Psoas muscle (tissue), 8 donors: ENCODE results near the gene MRRF. TPM values are rescaled to one million over a fixed set of nuclear protein-coding genes. Genes with fewer than 3 reads are reported as not detected.
A peak's percentile ranks its signal among the peaks of the same experiment; 100 is the strongest.

Experiments used
- ATAC-seq, 4 donors: fragments of 200-7000 bp; cut with Tn5 transposase; one replicate each; pipeline ENCODE4 v1.9.1; 2020; ENCODE audit warnings: moderate library complexity in 3 of 4, mild to moderate bottlenecking in 2 of 4
- DNase-seq, 2 donors: peaks; one replicate each; pipeline ENCODE4 v3.0.0-alpha.2; 2020
- H3K27ac ChIP-seq: fragments of 200-600 bp; one replicate; pipeline ENCODE4 v1.8.0; 2022
- H3K27me3 ChIP-seq, 3 donors: fragments of 200-600 bp in 1 of 3; one replicate each; pipeline versions ENCODE4 v1.6.1 to v1.8.0; 2013 to 2022; ENCODE audit warnings: low read length in 2 of 3, mild to moderate bottlenecking in 2 of 3, moderate library complexity in 1 of 3; ENCODE audit not compliant: insufficient read depth in 3 of 3
- H3K36me3 ChIP-seq, 2 donors: fragments of 200-600 bp in 1 of 2; one replicate each; pipeline versions ENCODE4 v1.6.1 to v1.8.0; 2013 to 2022; ENCODE audit warnings: low read depth in 1 of 2, mild to moderate bottlenecking in 1 of 2, moderate library complexity in 1 of 2; ENCODE audit not compliant: insufficient read depth in 1 of 2
- H3K4me1 ChIP-seq: fragments of 200-600 bp; one replicate; pipeline ENCODE4 v1.8.0; 2022
- H3K4me3 ChIP-seq: fragments of 200-600 bp; one replicate; pipeline ENCODE4 v1.8.0; 2022; ENCODE audit warnings: mild to moderate bottlenecking
- H3K9me3 ChIP-seq: fragments of 200-600 bp; one replicate; pipeline ENCODE4 v1.8.0; 2022
- CTCF ChIP-seq: fragments of 200-600 bp; IDR thresholded peaks from one replicate; pipeline ENCODE4 v1.8.0; 2022; ENCODE audit warnings: antibody characterized with exemption
- WGBS, 3 donors: extraction: QIAGEN DNeasy Blood & Tissue Kit; methylation state at CpG; one replicate each; pipeline versions ENCODE4 v1.1.6 to v1.1.7; 2013; 5-methylcytosine and 5-hydroxymethylcytosine counted together
- intact Hi-C, 2 donors: fragments of 100-400 bp; cut with DNase I; formaldehyde crosslinking; loops; one replicate each; pipeline versions ENCODE4 v1.11.0 to v1.14.2; 2022
- polyA plus RNA-seq, 3 donors: library from polyadenylated mRNA; stranded (reverse); fragments of 200-250 nt; gene quantifications; one replicate each; pipeline ENCODE4 v1.2.3, GENCODE V29; 2013
- total RNA-seq, 4 donors: library from RNA; stranded (reverse); fragmentation: NEBNext Ultra II Directional in 2 of 4; extraction: Animal tissue kit (Norgen Biotek cat#: 25700) in 2 of 4; gene quantifications; one replicate each; pipeline versions ENCODE4 v1.2.1 to v1.2.4, GENCODE V29; 2021 to 2023
- donor health status: healthy with polysubstance abuse.
- donor health status: DM: no; HTN: no; CAD: no; lungs with moderate emphysema.
- donor health status: Bipolar disorder and iron deficiency.
- donor health status: healthy.
- donor health status: DM: yes; HTN: yes; CAD: no.
- donor health status: DM: no; HTN: no; CAD: no.
- donor health status: DM: no; HTN: no; CAD: no.
- donor health status: DM: yes; HTN: yes; CAD: no.

MRRF gene
- total and polyA plus RNA-seq, 7 donors: 23.5 to 61.4 (median 42.8) TPM

- no peak for TF ChIP-seq CTCF
- no peak overlapping the region for H3K27ac ChIP-seq
- no peaks in the 10 kb centered on the region for H3K36me3 ChIP-seq
- H3K4me1 ChIP-seq: no peaks in the 10 kb centered on the region
- no peaks in the 10 kb centered on the region for H3K9me3 ChIP-seq
- DNase-seq (peak; percentile 61 to 73), ATAC-seq (peak in 3 of 4 donors; percentile 31 to 64 (median 31))
- WGBS, 3 donors: 55 to 59% (median 59%) methylated on average over 10 of the region's 10 CpGs
- no peak overlapping the region for H3K4me3 ChIP-seq
- intact Hi-C loops: no loop called here
- H3K27me3 ChIP-seq: no peaks in the 10 kb centered on the region
Measured at GRCh38 chr9:122364783-122365150, 100.1 kb downstream of the MRRF start.

GRCh38 chr9:122366074-122366660 lies 101.5 kb downstream of the MRRF start:
- H3K36me3 ChIP-seq: no peaks in the 10 kb centered on the region
- no peaks in the 10 kb centered on the region for H3K4me1 ChIP-seq
- 71 to 85% (median 71%) methylated on average over 6 of the region's 6 CpGs for WGBS, 3 donors
- intact Hi-C loops: no loop called here
- H3K9me3 ChIP-seq: no peaks in the 10 kb centered on the region
- H3K27ac ChIP-seq: no peak overlapping the region
- H3K27me3 ChIP-seq: peaks cover 0 to 5% (median 0%) of the 10 kb centered on the region in 3 donors
- no peak for DNase-seq
- no peak overlapping the region for H3K4me3 ChIP-seq
- TF ChIP-seq CTCF: no peak
- ATAC-seq: no peak

GRCh38 chr9:122367065-122367464 lies 102.4 kb downstream of the MRRF start:
- no peaks in the 10 kb centered on the region for H3K9me3 ChIP-seq
- H3K36me3 ChIP-seq: no peaks in the 10 kb centered on the region
- no peak overlapping the region for H3K27ac ChIP-seq
- TF ChIP-seq CTCF: no peak
- peaks cover 0 to 5% (median 0%) of the 10 kb centered on the region in 3 donors for H3K27me3 ChIP-seq
- WGBS, 3 donors: 89 to 94% (median 93%) methylated on average over 7 of the region's 7 CpGs
- ATAC-seq: no peak
- no peak for DNase-seq
- H3K4me1 ChIP-seq: no peaks in the 10 kb centered on the region
- intact Hi-C loops: no loop called here
- no peak overlapping the region for H3K4me3 ChIP-seq

- intact Hi-C loops: no loop called here
- Histone ChIP-seq H3K36me3 (no peaks in the 10 kb centered on the region), H3K4me3 (no peak overlapping the region), H3K9me3 (no peaks in the 10 kb centered on the region), H3K4me1 (no peaks in the 10 kb centered on the region), H3K27me3 (peaks cover 0 to 5% (median 0%) of the 10 kb centered on the region in 3 donors), H3K27ac (no peak overlapping the region)
- DNase-seq (no peak), ATAC-seq (no peak)
- TF ChIP-seq CTCF: no peak
- 85 to 88% (median 86%) methylated on average over 6 of the region's 6 CpGs for WGBS, 3 donors
Measured at GRCh38 chr9:122367774-122368460, 103.2 kb downstream of the MRRF start.
